GM23338 (cell line): ENCODE results near the gene INPP4A. TPM values are rescaled to one million over a fixed set of nuclear protein-coding genes. Genes with fewer than 3 reads are reported as not detected.
A peak's percentile ranks its signal among the peaks of the same experiment; 100 is the strongest.

Source experiments
- ATAC-seq: fragments of 200-7000 bp; cut with Tn5 transposase; 3 replicates; pipeline ENCODE4 v1.9.1; 2020
- DNase-seq: peaks from one replicate; pipeline ENCODE4 v3.0.0-alpha.2; 2015; ENCODE audit warnings: low spot score
- H2AFZ ChIP-seq: fragments of 200-600 bp; sonication (generic); 2 replicates; pipeline ENCODE4 v1.8.0; 2016; ENCODE audit warnings: antibody characterized with exemption, mild to moderate bottlenecking, moderate library complexity
- H3F3A ChIP-seq: fragments of 200-600 bp; sonication (generic); replicated peaks from 2 replicates; pipeline ENCODE4 v1.8.0; 2017; ENCODE audit warnings: antibody characterized with exemption, mixed run types, low read depth
- H3K27ac ChIP-seq: fragments of 200-600 bp; sonication (generic); 2 replicates; pipeline ENCODE4 v1.6.1; 2016; ENCODE audit warnings: low read depth
- H3K27me3 ChIP-seq: fragments of 200-600 bp; sonication (generic); 2 replicates; pipeline ENCODE4 v1.8.0; 2016; ENCODE audit warnings: mild to moderate bottlenecking, mixed run types, moderate library complexity; ENCODE audit not compliant: insufficient read depth
- H3K36me3 ChIP-seq: fragments of 200-600 bp; sonication (generic); 2 replicates; pipeline ENCODE4 v1.8.0; 2016; ENCODE audit warnings: mild to moderate bottlenecking; ENCODE audit not compliant: insufficient read depth
- H3K4me1 ChIP-seq: fragments of 200-600 bp; sonication (generic); 2 replicates; pipeline ENCODE4 v1.8.0; 2016; ENCODE audit warnings: mild to moderate bottlenecking, moderate library complexity; ENCODE audit not compliant: insufficient read depth
- H3K4me2 ChIP-seq: fragments of 200-600 bp; sonication (generic); 2 replicates; pipeline ENCODE4 v1.7.1; 2017; ENCODE audit warnings: mixed run types
- H3K4me3 ChIP-seq: fragments of 200-600 bp; sonication (generic); 2 replicates; pipeline ENCODE4 v1.6.1; 2016; ENCODE audit warnings: mixed run types
- H3K79me2 ChIP-seq: fragments of 200-600 bp; sonication (generic); replicated peaks from 2 replicates; pipeline ENCODE4 v1.8.0; 2017; ENCODE audit warnings: mild to moderate bottlenecking; ENCODE audit not compliant: insufficient read depth
- H3K9me2 ChIP-seq: fragments of 200-600 bp; sonication (generic); 2 replicates; pipeline ENCODE4 v1.8.0; 2017; ENCODE audit not compliant: insufficient read depth
- H4K20me1 ChIP-seq: fragments of 200-600 bp; sonication (generic); replicated peaks from 2 replicates; pipeline ENCODE4 v1.8.0; 2017; ENCODE audit warnings: mild to moderate bottlenecking; ENCODE audit not compliant: insufficient read depth
- H3K27ac Mint-ChIP-seq: 2 replicates; pipeline ENCODE4 v1.8.0; 2020; ENCODE audit warnings: inconsistent platforms, mild to moderate bottlenecking, moderate library complexity, mixed read lengths
- H3K27me3 Mint-ChIP-seq: 3 replicates; pipeline ENCODE4 v1.8.0; 2022; ENCODE audit warnings: low read depth, mild to moderate bottlenecking, moderate library complexity, mixed read lengths, inconsistent platforms; ENCODE audit not compliant: insufficient read depth, poor library complexity
- H3K36me3 Mint-ChIP-seq: 3 replicates; pipeline ENCODE4 v1.8.0; 2021; ENCODE audit warnings: low read depth, mild to moderate bottlenecking, inconsistent platforms, moderate library complexity, mixed read lengths
- H3K4me1 Mint-ChIP-seq: 3 replicates; pipeline ENCODE4 v1.8.0; 2020; ENCODE audit warnings: mild to moderate bottlenecking, inconsistent platforms, mixed read lengths
- H3K4me3 Mint-ChIP-seq: 3 replicates; pipeline ENCODE4 v1.8.0; 2021; ENCODE audit warnings: moderate library complexity, mild to moderate bottlenecking, inconsistent platforms, mixed read lengths
- H3K9me3 Mint-ChIP-seq: 3 replicates; pipeline ENCODE4 v1.8.0; 2020; ENCODE audit warnings: moderate library complexity, mild to moderate bottlenecking, inconsistent platforms, mixed read lengths
- CREB1 ChIP-seq: fragments of 250-450 bp; sonication (Bioruptor Pico); IDR thresholded peaks from 2 replicates; pipeline ENCODE4 v1.5.0; 2020; ENCODE audit warnings: low read depth, mild to moderate bottlenecking, moderate library complexity
- ETS1 ChIP-seq: IDR thresholded peaks from 2 replicates; pipeline ENCODE4 v1.6.1; 2016; ENCODE audit warnings: antibody characterized with exemption
- EZH2phosphoT487 ChIP-seq: fragments of 200-600 bp; sonication (generic); IDR thresholded peaks from one replicate; pipeline ENCODE4 v1.8.1; 2018; ENCODE audit warnings: antibody characterized with exemption; ENCODE audit not compliant: unreplicated experiment
- JUNB ChIP-seq: IDR thresholded peaks from one replicate; pipeline ENCODE4 v1.6.1; 2016; ENCODE audit warnings: antibody characterized with exemption; ENCODE audit not compliant: unreplicated experiment
- NANOG ChIP-seq: IDR thresholded peaks from 2 replicates; pipeline ENCODE4 v1.6.1; 2016; ENCODE audit warnings: antibody characterized with exemption, borderline replicate concordance
- POLR2AphosphoS5 ChIP-seq: IDR thresholded peaks from 2 replicates; pipeline ENCODE4 v1.6.1; 2016; ENCODE audit warnings: antibody characterized with exemption, low read depth
- REST ChIP-seq: IDR thresholded peaks from one replicate; pipeline ENCODE4 v1.6.1; 2018; ENCODE audit warnings: antibody characterized with exemption; ENCODE audit not compliant: unreplicated experiment
- STAT1 ChIP-seq: IDR thresholded peaks from one replicate; pipeline ENCODE4 v1.6.1; 2016; ENCODE audit warnings: antibody characterized with exemption; ENCODE audit not compliant: unreplicated experiment
- ZNF114 ChIP-seq: fragments of 250-450 bp; sonication (Bioruptor Pico); IDR thresholded peaks from 2 replicates; pipeline ENCODE4 v1.5.0; 2020; ENCODE audit warnings: mild to moderate bottlenecking, moderate library complexity
- ZNF331 ChIP-seq: fragments of 250-450 bp; sonication (Bioruptor Pico); IDR thresholded peaks from 2 replicates; pipeline ENCODE4 v1.5.0; 2020; ENCODE audit warnings: low read depth, mild to moderate bottlenecking, moderate library complexity
- polyA plus RNA-seq: library from polyadenylated mRNA; unstranded; fragments of >200 nt; fragmentation: Nextera tagmentation; extraction: Ambion mirVana; gene quantifications from 2 replicates; pipeline ENCODE4 v1.2.1, GENCODE V29; 2016
- total RNA-seq: library from RNA; depleted of rRNA; stranded (reverse); fragments of >200 nt; shearing (Covaris generic); gene quantifications from 2 replicates; pipeline ENCODE4 v1.2.3, GENCODE V29; 2014

The INPP4A gene
- total and polyA plus RNA-seq, 2 experiments from 2014 or later, result 8.5 to 36.9 TPM

- DNase-seq, result no peak
- Mint-ChIP-seq H3K27ac (peak overlapping the region; percentile 53; the same call in 1 of the 2 replicates), H3K36me3 (no peaks in the 10 kb centered on the region), H3K4me1 (peaks cover 88% of the 10 kb centered on the region), H3K4me3 (no peak overlapping the region), H3K27me3 (peaks cover 4% of the 10 kb centered on the region), H3K9me3 (no peaks in the 10 kb centered on the region)
- Histone ChIP-seq H3K27me3 (no peaks in the 10 kb centered on the region), H3K79me2 (peaks cover 75% of the 10 kb centered on the region), H2AFZ (no peak overlapping the region), H3K4me3 (no peak overlapping the region), H3K4me1 (peaks cover 39% of the 10 kb centered on the region), H3K4me2 (no peak overlapping the region), H3K36me3 (no peaks in the 10 kb centered on the region), H3K9me2 (no peaks in the 10 kb centered on the region), H3F3A (no peaks in the 10 kb centered on the region), H3K27ac (no peak overlapping the region), H4K20me1 (peaks cover 28% of the 10 kb centered on the region; the same call in 1 of the 2 replicates)
- TF ChIP-seq STAT1, result no peak
- TF ChIP-seq POLR2AphosphoS5, result no peak
- TF ChIP-seq JUNB, result no peak
- TF ChIP-seq ETS1, result no peak
- ATAC-seq, result no peak
These were observed 39.5 kb downstream of the INPP4A start for GRCh38 chr2:98484121-98484557.

- H3F3A ChIP-seq, result no peaks in the 10 kb centered on the region
- peak overlapping the region; percentile 53 for H3K4me2 ChIP-seq
- Mint-ChIP-seq H3K27me3 (peaks cover 4% of the 10 kb centered on the region), H3K4me3 (0 out of 3 replicates have a peak overlapping the region, but pooled peaks have one; percentile 9), H3K27ac (peak overlapping the region; percentile 68), H3K36me3 (no peaks in the 10 kb centered on the region), H3K9me3 (no peaks in the 10 kb centered on the region), H3K4me1 (peaks cover 80% of the 10 kb centered on the region)
- DNase-seq (no peak), ATAC-seq (no peak)
- H3K4me3 ChIP-seq, result no peak overlapping the region
- no peak overlapping the region for H2AFZ ChIP-seq
- H3K79me2 ChIP-seq, result peaks cover 70% of the 10 kb centered on the region
- H3K27me3 ChIP-seq, result no peaks in the 10 kb centered on the region
- H3K9me2 ChIP-seq, result no peaks in the 10 kb centered on the region
- peaks cover 39% of the 10 kb centered on the region for H3K4me1 ChIP-seq
- peaks cover 27% of the 10 kb centered on the region; the same call in 1 of the 2 replicates for H4K20me1 ChIP-seq
- no peak overlapping the region for H3K27ac ChIP-seq
- H3K36me3 ChIP-seq, result no peaks in the 10 kb centered on the region
- TF ChIP-seq CREB1 (CRISPR knock-in tag) (no peak), ZNF114 (no peak), JUNB (no peak), REST (no peak), POLR2AphosphoS5 (no peak), NANOG (no peak), ETS1 (no peak), EZH2phosphoT487 (no peak), ZNF331 (CRISPR knock-in tag) (no peak)
These were observed 40.2 kb downstream of the INPP4A start for GRCh38 chr2:98484652-98485452.
